Activated CD4-positive, alpha-beta T cell treated with anti-CD3 and anti-CD28 coated beads for 36 hours (primary cell): ENCODE results near the gene THOC5. TPM values are rescaled to one million over a fixed set of nuclear protein-coding genes. Genes with fewer than 3 reads are reported as not detected.

Experiments
- ATAC-seq: fragments of 200-7000 bp; cut with Tn5 transposase; one replicate; pipeline ENCODE4 v1.10.0; 2021; ENCODE audit warnings: mild to moderate bottlenecking, moderate library complexity
- CTCF ChIA-PET: fragments of 350-600 bp; sonication (Branson Sonifier 250); formaldehyde crosslinking; loops from one replicate; lab custom pipeline; 2021; ENCODE audit warnings: antibody characterized with exemption; lab: Charles Lee
- POLR2A ChIA-PET: fragments of 350-600 bp; sonication (Branson Sonifier 250); formaldehyde crosslinking; loops from one replicate; lab custom pipeline; 2021; ENCODE audit warnings: antibody characterized with exemption, inconsistent platforms; lab: Charles Lee
- DNase-seq: peaks from one replicate; pipeline ENCODE4 v3.0.0-alpha.2; 2020
- H3K27ac Mint-ChIP-seq: one replicate; pipeline ENCODE4 v1.8.0; 2021; ENCODE audit warnings: mixed read lengths
- H3K27me3 Mint-ChIP-seq: one replicate; pipeline ENCODE4 v1.8.0; 2021; ENCODE audit warnings: mixed read lengths
- H3K36me3 Mint-ChIP-seq: one replicate; pipeline ENCODE4 v1.8.0; 2021; ENCODE audit warnings: low read depth, mixed read lengths
- H3K4me1 Mint-ChIP-seq: one replicate; pipeline ENCODE4 v1.8.0; 2021; ENCODE audit warnings: mixed read lengths
- H3K4me3 Mint-ChIP-seq: one replicate; pipeline ENCODE4 v1.8.0; 2021; ENCODE audit warnings: mild to moderate bottlenecking, moderate library complexity, mixed read lengths
- H3K9me3 Mint-ChIP-seq: one replicate; pipeline ENCODE4 v1.8.0; 2021; ENCODE audit warnings: low read depth, mixed read lengths
- intact Hi-C, 2 experiments: fragments of 100-400 bp; cut with DNase I in 1 of 2; cut with micrococcal nuclease in 1 of 2; formaldehyde crosslinking; loops; one replicate each; pipeline versions ENCODE4 v1.14.2 to v1.15.1; 2022 to 2024; cut with DNase I, micrococcal nuclease
- total RNA-seq, 2 experiments: library from RNA; stranded (reverse); gene quantifications; one replicate each; pipeline ENCODE4 v1.2.3, GENCODE V29; 2021

THOC5 gene
- total RNA-seq, 2 experiments from 2014 or later = 52.4 to 65.7 TPM

GRCh38 chr22:29469755-29470154 lies 83.8 kb downstream of the THOC5 start:
- peaks cover 7% of the 10 kb centered on the region for H3K4me1 Mint-ChIP-seq
- peaks cover 9% of the 10 kb centered on the region for H3K27me3 Mint-ChIP-seq
- H3K4me3 Mint-ChIP-seq = peak overlapping the region; percentile 48
- no peaks in the 10 kb centered on the region for H3K9me3 Mint-ChIP-seq
- intact Hi-C loops = loop anchor here (1.0 to 2.0 kb wide), 2 partner anchors 74 to 83 kb away; partner anchors contain the start of gene THOC5 (in 1 of the 2)
- no peaks in the 10 kb centered on the region for H3K36me3 Mint-ChIP-seq
- H3K27ac Mint-ChIP-seq = peak overlapping the region; percentile 40
- ATAC-seq (no peak), DNase-seq (no peak)
- ChIA-PET CTCF (interaction anchor here (0.6 to 1.2 kb wide), 7 partner anchors 12 to 833 kb away, joined by 3 read pairs; no protein-coding TSS in a partner anchor), POLR2A (no interaction called here)

GRCh38 chr22:29464581-29464980 lies 89.0 kb downstream of the THOC5 start:
- H3K27me3 Mint-ChIP-seq = no peaks in the 10 kb centered on the region
- no peak overlapping the region for H3K4me3 Mint-ChIP-seq
- ATAC-seq = no peak
- ChIA-PET POLR2A (no interaction called here), CTCF (interaction anchor here (0.6 to 1.1 kb wide), 3 partner anchors 8 to 23 kb away, joined by 3 to 4 read pairs (median 3); no protein-coding TSS in a partner anchor)
- DNase-seq = no peak
- H3K4me1 Mint-ChIP-seq = no peaks in the 10 kb centered on the region
- H3K27ac Mint-ChIP-seq = no peak overlapping the region
- H3K36me3 Mint-ChIP-seq = no peaks in the 10 kb centered on the region
- no peaks in the 10 kb centered on the region for H3K9me3 Mint-ChIP-seq
- intact Hi-C loops = no loop called here

- H3K27me3 Mint-ChIP-seq = no peaks in the 10 kb centered on the region
- H3K36me3 Mint-ChIP-seq = no peaks in the 10 kb centered on the region
- intact Hi-C loops = no loop called here
- CTCF ChIA-PET = interaction anchor here (0.6 kb wide), 1 partner anchor 1559 kb away, joined by 3 read pairs; no protein-coding TSS in a partner anchor
- H3K9me3 Mint-ChIP-seq = no peaks in the 10 kb centered on the region
- no peak overlapping the region for H3K27ac Mint-ChIP-seq
- POLR2A ChIA-PET = no interaction called here
- ATAC-seq (no peak), DNase-seq (no peak)
- H3K4me3 Mint-ChIP-seq = no peak overlapping the region
- no peaks in the 10 kb centered on the region for H3K4me1 Mint-ChIP-seq
Measured at GRCh38 chr22:29463629-29464028, 89.9 kb downstream of the THOC5 start.

- ChIA-PET POLR2A (no interaction called here), CTCF (interaction anchor here (0.6 kb wide), 1 partner anchor 1824 kb away, joined by 5 read pairs; no protein-coding TSS in a partner anchor)
- H3K4me3 Mint-ChIP-seq = no peak overlapping the region
- no peaks in the 10 kb centered on the region for H3K4me1 Mint-ChIP-seq
- intact Hi-C loops = no loop called here
- H3K27me3 Mint-ChIP-seq = no peaks in the 10 kb centered on the region
- no peaks in the 10 kb centered on the region for H3K36me3 Mint-ChIP-seq
- H3K27ac Mint-ChIP-seq = no peak overlapping the region
- DNase-seq (no peak), ATAC-seq (no peak)
- no peaks in the 10 kb centered on the region for H3K9me3 Mint-ChIP-seq
Measured at GRCh38 chr22:29461263-29461662, 92.3 kb downstream of the THOC5 start.

GRCh38 chr22:29459773-29460172 lies 93.8 kb downstream of the THOC5 start:
- Mint-ChIP-seq H3K4me1 (no peaks in the 10 kb centered on the region), H3K9me3 (no peaks in the 10 kb centered on the region), H3K27ac (no peak overlapping the region), H3K27me3 (no peaks in the 10 kb centered on the region), H3K4me3 (no peak overlapping the region), H3K36me3 (no peaks in the 10 kb centered on the region)
- CTCF ChIA-PET = interaction anchor here (0.7 kb wide), 1 partner anchor 1014 kb away, joined by 5 read pairs; no protein-coding TSS in a partner anchor
- no peak for ATAC-seq
- intact Hi-C loops = no loop called here
- DNase-seq = no peak
- POLR2A ChIA-PET = no interaction called here

GRCh38 chr22:29458551-29458950 lies 95.0 kb downstream of the THOC5 start:
- no peak overlapping the region for H3K4me3 Mint-ChIP-seq
- CTCF ChIA-PET = no interaction called here
- DNase-seq (no peak), ATAC-seq (no peak)
- H3K27ac Mint-ChIP-seq = no peak overlapping the region
- intact Hi-C loops = no loop called here
- H3K9me3 Mint-ChIP-seq = no peaks in the 10 kb centered on the region
- H3K4me1 Mint-ChIP-seq = no peaks in the 10 kb centered on the region
- no peaks in the 10 kb centered on the region for H3K36me3 Mint-ChIP-seq
- H3K27me3 Mint-ChIP-seq = no peaks in the 10 kb centered on the region
- POLR2A ChIA-PET = no interaction called here

- Mint-ChIP-seq H3K36me3 (no peaks in the 10 kb centered on the region), H3K4me1 (no peaks in the 10 kb centered on the region), H3K9me3 (no peaks in the 10 kb centered on the region), H3K27me3 (no peaks in the 10 kb centered on the region), H3K4me3 (no peak overlapping the region), H3K27ac (no peak overlapping the region)
- ChIA-PET CTCF (interaction anchor here (1.0 kb wide), 1 partner anchor 12 kb away, joined by 3 read pairs; no protein-coding TSS in a partner anchor), POLR2A (no interaction called here)
- intact Hi-C loops = no loop called here
- DNase-seq = peak; percentile 47
- ATAC-seq = peak; percentile 73
Measured at GRCh38 chr22:29457730-29458129, 95.8 kb downstream of the THOC5 start.

- H3K27me3 Mint-ChIP-seq = no peaks in the 10 kb centered on the region
- DNase-seq (no peak), ATAC-seq (no peak)
- CTCF ChIA-PET = no interaction called here
- no peaks in the 10 kb centered on the region for H3K9me3 Mint-ChIP-seq
- POLR2A ChIA-PET = no interaction called here
- intact Hi-C loops = no loop called here
- H3K4me3 Mint-ChIP-seq = no peak overlapping the region
- no peaks in the 10 kb centered on the region for H3K36me3 Mint-ChIP-seq
- H3K4me1 Mint-ChIP-seq = no peaks in the 10 kb centered on the region
- H3K27ac Mint-ChIP-seq = no peak overlapping the region
Measured at GRCh38 chr22:29456211-29456671, 97.3 kb downstream of the THOC5 start.

Other genes with a start within 250 kb of the THOC5 start
- under 1 TPM; 0.84 to 0.98 TPM for gene GAS2L1, start 247.1 kb downstream of the THOC5 start, total RNA-seq
- under 1 TPM in 1 of 2 experiments, not detected in 1; 0.35 TPM for gene RASL10A, start 238.1 kb downstream of the THOC5 start, total RNA-seq
- 10 to 100 TPM; 56.6 to 59.9 TPM for gene AP1B1, start 165.2 kb downstream of the THOC5 start, total RNA-seq
- not detected for gene RFPL1, start 115.2 kb downstream of the THOC5 start, total RNA-seq
- 1 to 10 TPM; 2.1 to 2.7 TPM for gene NEFH, start 73.5 kb downstream of the THOC5 start, total RNA-seq
- gene NIPSNAP1, start 27.4 kb upstream of the THOC5 start, total RNA-seq = 10 to 100 TPM; 75.0 to 78.0 TPM
- gene NF2, start 49.9 kb upstream of the THOC5 start, total RNA-seq = 10 to 100 TPM; 40.2 to 43.1 TPM
- not detected for gene CABP7, start 166.2 kb upstream of the THOC5 start, total RNA-seq
- 10 to 100 TPM; 19.2 to 25.1 TPM for gene ZMAT5, start 213.2 kb upstream of the THOC5 start, total RNA-seq
- gene UQCR10, start 213.6 kb upstream of the THOC5 start, total RNA-seq = 10 to 100 TPM; 95.5 to 95.9 TPM